Limb (tissue), 2 donors: Measurements from ENCODE around the gene MAP3K19.

ENCODE experiments used
- DNase-seq, 2 donors: peaks; one replicate each; pipeline ENCODE4 v3.0.0-alpha.2; 2016; ENCODE audit errors: extremely low spot score in 2 of 2

Gene MAP3K19

DNA sequence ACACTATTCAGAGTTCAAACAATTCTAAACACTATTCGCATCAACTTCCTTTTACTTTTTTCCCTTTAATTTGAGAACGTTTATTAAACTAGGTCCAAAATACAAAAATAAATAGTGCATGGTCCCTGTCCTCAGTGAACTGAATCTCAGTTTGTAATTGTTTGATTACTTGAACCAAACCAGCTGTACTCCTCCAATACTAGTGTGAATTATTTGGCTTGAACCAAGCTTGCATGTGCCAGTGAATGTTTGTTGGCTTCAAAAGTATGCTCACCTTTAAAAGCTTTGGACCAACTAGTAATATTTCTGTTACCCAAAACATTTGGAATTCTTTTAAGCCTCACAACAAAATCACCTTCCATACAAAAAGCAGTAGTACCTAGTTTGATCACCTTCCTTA, 113.1 kb downstream of the MAP3K19 start:
- no peak for DNase-seq

DNA sequence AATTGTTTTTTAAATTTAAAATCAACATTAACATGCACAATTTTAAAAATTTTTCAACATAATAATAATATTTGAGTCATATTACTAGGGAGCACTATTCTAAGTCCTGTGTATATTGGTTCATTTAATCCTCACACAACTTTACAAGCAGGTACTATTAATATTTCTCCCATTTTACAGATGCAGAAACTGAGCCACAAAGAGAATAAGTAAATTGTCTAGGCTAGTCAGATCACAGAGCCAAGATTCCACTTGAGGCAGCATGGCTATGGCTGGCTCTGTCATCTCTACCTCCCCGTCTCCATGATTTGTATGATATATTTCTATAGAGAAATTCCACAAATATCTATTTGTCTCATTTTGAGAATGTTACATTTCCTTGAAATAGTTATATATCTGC, 113.5 kb downstream of the MAP3K19 start:
- DNase-seq = no peak

DNA sequence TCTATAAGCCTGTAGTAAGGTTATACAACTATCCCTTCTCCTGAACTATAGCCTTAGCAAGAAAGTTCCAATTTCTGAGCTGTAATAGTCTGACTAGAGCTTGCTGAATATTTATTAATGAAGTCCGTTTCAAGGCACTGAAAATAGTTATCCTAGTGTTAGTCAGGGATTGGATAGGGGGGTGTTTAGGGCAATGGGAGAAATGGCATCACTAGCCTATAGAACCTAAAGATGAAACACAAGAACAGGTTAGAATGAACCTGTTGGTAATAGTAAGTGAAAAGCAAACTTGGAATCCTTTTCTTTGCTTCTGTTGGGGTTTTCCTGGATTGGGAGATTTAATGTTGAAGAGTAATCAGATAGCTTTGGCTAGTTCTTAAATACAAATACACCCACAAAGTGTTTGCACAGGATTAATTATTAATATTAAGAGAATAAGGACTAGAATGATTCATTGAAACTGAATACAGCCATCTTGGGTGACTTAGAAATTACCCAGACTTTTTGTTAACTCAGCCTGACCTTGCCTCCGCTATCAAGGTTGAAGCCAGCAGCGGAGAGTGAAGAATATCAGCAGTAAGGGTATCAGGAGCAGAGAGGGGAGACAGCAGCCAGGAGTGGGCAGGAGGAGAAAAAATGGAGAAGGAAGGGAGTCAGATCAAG, 114.3 kb downstream of the MAP3K19 start:
- DNase-seq = no peak

DNA sequence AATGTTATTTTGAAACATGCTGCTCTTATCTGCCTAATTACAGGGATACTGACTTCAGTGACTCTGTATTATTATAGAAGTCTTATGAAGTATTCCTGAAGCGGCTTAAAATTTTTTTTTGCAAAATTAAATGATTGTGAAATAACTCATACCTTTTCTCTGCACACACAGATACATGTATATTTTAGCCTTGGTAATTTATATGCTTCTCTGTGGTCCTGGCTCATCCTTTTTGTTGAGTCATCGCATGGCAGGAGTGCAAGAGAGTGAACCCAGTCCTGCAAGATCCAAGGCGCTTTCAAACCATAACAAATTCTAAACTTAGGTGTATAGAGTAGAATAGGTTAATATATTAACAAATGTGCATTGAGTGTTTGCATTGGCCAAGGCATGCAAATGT, 120.1 kb downstream of the MAP3K19 start:
- DNase-seq = no peak

DNA sequence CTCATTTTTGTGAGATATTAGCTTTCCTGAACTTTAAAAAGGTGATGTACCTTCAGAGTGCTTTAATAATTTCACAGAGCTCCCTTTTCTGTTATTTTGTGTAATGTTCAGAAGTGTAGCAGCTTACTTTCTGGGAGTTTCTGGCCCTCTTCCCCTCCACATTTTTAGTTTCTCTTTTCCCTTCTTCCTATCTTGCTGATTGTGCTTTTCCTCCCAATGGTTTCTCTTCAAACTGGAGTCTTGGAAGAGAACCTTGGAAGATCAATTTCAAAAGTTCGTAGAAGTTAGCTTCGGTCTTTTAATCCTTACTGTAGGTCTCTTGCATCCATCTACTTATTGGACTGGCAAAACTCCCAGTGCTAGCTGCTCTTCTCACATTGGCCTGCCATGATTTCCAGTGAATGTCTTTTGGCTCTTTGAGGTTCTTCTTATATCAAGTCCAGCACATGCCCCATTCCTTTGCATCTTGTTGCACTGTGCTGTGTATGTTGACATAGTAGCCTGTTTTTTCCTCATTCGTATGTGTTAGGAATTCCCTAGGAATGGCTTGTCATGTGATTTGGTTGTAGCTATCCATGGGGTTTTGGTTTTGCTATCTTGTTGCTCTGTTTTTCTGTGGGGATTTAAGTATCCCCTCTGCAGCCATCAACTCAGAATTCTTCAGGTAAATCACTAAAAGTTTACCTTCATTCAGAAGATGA, 120.9 kb downstream of the MAP3K19 start:
- no peak for DNase-seq

DNA sequence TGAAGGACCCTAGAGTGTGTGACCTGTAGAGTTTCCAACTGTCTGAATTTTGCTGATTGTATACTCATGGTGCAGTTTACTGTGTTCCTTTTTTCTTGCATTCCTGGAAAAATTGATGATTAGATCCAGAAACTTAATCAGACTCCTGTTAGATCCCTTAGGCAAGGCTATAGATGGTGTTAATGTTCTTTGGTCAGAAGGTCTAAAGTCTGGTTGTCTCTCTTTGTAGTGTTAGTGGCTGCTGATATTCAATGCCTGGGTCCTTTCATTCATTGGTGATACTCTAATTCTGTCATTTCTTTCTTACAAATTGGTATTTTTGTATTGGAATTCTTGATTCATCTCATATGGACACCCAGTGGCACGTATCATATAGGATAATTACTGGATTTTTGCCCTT, 122.3 kb downstream of the MAP3K19 start:
- DNase-seq = no peak

DNA sequence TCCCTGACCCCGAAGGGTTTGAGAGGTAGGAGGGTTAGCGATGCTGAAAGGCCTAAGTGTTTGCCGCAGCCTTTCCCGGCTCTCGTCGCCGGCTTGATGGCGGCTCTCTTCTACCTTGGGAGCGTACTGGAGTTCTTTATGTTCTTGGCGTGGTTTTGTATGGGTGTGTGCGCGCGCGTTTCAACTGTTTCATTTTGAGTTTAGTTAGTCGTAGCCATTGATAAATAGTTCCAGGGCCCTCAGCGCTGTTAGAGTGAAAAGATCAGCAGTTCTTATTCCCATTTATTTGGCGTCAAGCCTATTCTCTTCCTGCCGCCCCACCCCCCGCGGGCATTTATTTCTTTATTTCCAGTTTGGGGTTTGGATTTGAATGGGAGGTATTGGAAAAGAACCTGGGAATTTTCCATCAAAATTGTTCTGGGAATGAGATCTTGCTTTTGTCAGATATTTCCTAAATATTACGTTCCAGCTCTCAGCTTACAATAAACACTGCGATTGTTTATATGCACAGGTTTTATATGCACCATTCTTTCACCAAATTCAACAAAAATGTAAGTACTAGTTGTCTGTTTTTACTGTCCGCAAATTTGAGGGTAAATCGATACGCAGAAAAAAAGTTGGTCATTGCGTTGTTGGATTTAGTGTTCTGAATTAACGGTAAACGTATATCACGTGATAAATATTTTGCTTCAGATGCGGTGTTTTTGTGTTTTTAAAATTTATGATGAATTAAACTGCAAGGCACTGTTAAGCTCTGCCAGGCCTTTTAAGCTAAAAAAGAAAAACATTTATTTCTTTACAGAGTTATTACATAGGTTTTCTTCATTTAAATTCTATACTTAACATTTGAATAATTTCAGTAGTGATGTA, 127.7 kb downstream of the MAP3K19 start:
- DNase-seq = no peak

DNA sequence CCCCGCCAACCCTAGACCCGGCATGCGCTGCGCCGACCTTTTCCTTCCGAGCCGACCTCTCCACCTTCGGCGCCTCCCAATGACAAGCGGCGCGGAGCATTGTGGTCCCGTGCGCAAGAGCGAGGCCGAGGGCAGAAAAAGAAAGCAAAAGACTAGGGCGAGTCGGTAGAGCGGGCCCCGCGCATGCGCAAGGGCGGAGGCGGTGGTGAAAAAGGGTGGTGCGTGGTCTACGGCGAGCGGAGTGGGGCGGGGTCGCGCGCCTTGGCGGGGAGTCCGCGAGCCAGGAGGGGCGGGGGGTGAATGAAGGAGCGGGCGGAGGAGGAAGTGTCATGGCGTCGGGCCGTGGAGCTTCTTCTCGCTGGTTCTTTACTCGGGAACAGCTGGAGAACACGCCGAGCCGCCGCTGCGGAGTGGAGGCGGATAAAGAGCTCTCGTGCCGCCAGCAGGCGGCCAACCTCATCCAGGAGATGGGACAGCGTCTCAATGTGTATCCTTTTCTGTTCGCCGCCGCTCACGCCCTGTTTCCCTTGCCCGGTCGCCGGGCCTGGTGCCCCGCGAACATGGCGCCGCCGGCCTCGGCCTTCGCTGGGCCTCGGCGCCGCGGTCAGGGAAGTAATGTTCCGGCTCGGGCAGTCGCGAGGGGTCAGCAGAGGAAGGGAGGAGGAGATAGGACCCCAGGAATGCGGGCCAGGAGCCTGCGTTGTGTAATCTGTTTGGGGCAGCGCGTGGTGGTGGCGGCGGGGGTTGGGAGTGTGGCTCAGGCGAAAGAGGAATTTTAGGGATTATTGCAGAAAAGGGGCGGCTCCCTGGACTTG, 128.5 kb downstream of the MAP3K19 start, which contains the start of gene CCNT2:
TSS of gene CCNT2 (plus strand) at position 297 of the 815 bp plus-strand sequence. CDS start at position 330, 33 bp downstream.
- peak; percentile 99 to 100 for DNase-seq

DNA sequence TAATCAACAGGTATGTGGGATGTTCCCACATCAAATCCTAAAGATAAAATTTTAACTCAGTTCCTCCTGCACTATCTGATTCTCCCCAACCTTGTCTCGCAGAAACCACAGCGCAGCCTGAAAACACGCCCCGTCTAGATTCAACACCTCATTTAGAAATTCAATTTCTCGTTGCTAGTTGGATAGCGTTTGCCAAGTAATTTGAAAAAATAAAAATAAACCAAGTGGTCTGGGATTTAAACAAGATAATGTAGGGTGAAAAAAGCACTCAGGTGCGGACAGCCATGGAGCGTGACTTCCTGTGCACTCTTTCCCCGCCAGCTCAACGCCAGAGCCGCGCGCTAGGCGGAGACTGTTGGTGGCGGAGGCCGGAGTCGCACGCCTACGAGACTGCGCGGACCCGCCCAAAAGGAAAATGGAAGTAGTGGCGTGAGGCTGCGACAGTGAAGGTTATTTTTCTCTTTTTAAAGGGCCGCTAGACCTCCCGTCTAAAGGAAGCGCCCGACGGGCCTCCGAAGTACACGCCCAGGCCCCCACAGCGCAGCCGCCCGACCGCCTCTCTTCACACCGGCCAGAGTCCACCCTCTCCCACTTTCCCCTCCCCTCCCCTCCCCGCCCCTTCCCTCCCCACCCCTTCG, 129.2 kb downstream of the MAP3K19 start:
- no peak for DNase-seq

DNA sequence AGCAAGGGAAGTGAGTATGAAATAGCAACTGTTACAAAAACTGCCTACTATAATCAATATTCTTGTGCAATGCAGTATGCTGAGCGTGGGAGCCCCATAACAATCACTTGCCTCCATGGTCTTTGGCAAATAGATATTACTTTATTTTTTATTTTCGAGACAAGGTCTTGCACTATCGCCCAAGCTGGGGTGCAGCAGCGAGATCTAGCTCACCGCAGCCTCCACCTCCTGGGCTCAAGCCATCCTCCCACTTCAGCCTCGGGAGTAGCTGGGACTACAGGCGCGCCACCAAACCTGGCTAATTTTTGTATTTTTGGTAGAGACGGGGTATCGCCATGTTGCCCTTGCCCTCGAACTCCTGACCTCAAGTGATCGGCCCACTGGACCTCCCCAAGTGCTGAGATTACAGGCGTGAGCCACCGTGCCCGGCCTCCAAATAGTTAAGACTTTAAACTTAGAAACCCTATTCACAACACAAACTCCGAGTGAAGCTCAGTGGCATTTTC, 129.8 kb downstream of the MAP3K19 start:
- peak in 1 of 2 donors; percentile 29 for DNase-seq
